ENCODE results near the gene ZNF609.
"Not testable (repeated sequence)": the region's sequence is repeated elsewhere in the genome, so short reads cannot be mapped to it uniquely, and the experiment has no call there.

The ZNF609 gene

DNA sequence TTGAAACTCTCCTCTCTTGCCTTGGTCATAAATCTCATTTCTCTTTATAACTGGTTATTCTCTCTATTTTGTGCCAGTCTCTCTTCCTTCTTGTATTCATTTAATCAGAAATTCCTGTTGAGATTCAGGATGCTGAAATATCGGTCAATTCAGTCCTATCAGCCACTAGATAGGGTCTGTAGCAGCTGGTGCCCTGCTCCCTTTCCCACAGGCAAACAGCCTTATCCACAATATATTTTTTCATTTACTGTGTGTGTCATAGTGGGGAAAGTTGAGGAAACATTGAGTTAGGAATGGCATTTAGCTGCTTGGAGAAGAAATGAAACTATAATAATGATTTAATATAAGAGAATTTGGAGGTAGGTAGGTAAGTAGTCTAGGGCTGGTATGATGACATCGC lies 168.7 kb downstream of the ZNF609 start:
- no peak for DNase-seq

DNA sequence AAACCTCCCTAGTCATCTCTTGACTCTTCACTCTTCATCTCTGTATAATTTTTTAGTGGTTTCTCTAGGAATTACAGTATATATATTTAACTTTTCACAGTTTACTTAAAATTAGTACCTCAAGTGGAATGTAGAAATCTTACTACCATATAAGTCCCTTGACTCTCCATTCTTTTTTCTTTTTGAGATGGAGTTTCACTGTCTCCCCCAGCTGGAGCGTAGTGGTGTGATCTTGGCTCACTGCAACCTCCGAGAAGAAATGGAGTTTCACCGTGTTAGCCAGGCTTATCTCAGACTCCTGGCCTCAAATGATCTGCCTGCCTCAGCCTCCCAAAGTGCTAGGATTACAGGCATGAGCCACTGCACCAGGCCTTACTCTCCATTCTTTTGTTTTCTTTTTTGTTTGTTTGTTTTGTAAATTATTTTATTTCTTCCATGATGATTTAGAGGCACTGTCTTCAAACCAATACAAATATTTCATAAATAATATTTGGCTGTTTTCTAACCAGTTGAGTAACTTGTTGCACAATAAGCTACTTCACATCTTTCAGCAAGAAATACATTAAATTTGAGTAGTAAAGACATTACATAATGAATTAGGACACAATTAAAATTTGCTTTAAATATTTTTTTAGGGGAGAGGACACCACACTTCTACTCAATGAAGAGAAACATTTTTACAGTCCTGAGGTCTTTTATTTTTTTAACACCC lies 170.2 kb downstream of the ZNF609 start:
- DNase-seq = no peak

- DNase-seq = not testable (repeated sequence)
These were observed 172.3 kb downstream of the ZNF609 start for GRCh38 chr15:64632639-64633038.

- DNase-seq = no peak
These were observed 173.0 kb downstream of the ZNF609 start for GRCh38 chr15:64633332-64633731.

DNA sequence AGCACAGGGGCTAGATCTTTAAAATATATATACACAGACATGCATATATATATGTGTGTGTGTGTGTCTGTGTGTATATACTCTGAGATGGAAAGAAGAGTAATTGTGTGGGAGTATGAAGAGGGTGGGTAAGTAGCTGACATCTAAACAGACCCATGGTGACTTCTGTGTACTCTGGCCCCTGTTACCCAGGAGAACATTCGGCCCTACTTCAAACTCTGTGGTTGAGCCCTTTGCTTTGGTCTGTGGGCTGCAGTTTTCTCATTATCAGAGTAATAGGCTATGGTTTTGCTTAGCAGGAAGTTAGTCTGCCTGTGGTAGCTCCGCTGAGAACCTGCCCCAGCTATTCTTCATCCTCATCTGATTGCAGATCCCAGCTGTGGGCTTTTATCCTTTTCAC lies 173.6 kb downstream of the ZNF609 start:
- DNase-seq = peak; percentile 49

DNA sequence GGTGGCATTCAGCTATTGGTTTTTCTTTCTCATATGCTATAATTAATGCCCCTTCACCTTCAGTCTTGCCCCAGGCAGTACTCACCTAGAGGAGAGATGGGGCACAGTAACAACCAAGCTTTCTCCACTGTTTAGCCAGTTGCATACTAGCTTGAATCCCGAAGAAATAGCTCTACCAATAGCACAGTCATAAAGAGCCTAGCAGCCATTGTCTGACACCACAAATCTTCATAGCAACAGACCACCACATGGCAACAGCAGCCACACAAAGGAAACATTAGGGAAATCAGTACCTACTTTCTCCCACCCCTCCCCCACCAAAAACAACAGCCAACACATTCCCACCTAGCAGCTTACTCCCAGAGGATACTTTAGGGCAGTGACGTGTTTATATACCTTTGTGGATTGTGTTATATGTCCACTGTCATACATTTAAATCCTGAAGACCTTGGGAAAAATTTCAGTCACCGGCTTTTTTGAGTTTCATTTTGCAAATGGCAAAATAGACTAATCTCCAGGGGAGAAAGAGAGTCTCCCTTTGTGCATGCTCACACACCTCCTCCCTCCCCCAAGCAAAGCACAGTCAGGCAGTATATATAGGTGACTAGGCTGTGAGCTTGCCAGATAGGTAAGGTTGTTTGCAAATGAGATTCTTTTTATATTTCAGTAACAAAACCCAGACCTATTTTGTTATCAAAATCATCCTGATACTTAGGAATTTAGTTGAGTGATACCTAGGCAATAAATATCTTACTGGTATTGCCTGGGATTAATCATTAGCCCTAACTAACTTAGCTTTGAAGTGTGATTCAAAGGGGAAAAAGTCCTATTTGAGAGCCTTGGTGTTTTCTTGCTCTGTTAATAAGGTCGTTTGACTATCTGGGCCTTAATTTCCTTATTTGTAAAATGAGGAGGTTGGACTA lies 174.5 kb downstream of the ZNF609 start:
- DNase-seq = peak; percentile 54

DNA sequence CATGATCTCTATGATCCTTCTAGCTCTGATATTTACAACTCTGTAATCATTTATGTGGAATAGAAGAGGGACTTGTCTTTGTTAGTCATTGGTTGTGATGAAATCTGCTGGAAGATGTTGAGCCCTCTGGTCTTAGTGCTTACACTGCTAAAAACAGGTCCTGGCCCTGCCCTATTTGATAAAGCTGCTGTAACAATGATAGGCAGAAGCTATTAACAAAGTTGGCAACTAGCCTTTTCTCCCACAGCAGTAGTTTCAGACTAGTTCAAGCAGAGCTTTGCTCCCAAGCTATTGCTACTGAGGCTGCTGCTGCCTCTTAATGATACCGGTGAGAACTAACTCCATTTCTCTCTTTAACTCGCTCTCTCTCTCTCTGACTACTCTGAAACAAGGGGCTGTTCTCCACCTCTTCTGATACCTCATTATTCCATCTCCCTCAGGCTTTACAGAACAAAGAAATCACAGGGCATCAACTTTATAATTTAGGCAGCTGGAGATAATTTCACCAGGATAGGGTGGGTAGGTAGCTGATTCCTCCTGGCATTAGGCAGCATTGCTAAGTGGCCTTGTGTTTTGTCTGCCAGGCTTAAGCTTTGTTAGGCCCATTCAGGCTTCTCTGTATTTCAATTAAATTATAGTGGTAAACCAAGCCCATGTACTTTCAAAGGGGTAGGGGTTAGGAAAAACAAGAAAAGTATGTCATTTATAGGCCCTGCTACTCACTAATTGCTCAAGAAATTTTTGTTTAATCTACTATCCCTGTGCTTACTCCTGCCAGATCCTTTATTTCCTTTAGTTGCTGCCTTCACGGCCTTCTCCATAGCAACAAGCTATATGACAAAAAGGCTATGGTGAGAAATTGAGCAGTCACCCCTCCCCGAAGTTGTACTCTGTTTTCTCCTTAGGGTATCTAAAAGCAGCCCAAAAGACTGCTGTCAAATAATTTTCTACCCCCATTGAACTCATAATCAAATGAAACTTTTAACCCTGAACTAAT lies 175.4 kb downstream of the ZNF609 start:
- no peak for DNase-seq

GRCh38 chr15:64636556-64636955 lies 176.2 kb downstream of the ZNF609 start:
- no peak for DNase-seq

DNA sequence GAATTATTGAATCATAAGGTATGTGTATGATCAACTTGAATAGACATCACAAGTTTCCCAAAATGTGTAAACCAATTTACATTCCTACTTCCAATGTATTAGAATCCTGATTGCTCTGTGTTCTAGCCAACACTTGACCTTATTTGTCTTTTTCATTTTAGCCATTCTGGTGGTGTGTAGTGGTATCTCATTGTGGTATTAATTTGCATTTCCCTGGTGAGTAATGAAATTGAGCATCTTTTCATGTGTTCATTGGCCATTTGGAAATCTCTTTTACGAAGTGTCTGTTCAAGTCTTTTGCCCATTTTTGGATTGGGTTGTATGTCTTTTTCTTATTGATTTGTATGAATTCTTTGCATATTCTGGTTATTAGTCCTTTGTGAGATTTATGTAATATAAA lies 177.0 kb downstream of the ZNF609 start:
- DNase-seq = no peak

- DNase-seq = not testable (repeated sequence)
These were observed 179.4 kb downstream of the ZNF609 start for GRCh38 chr15:64639744-64640143.

- DNase-seq = no peak
These were observed 179.9 kb downstream of the ZNF609 start for GRCh38 chr15:64640146-64640871.

DNA sequence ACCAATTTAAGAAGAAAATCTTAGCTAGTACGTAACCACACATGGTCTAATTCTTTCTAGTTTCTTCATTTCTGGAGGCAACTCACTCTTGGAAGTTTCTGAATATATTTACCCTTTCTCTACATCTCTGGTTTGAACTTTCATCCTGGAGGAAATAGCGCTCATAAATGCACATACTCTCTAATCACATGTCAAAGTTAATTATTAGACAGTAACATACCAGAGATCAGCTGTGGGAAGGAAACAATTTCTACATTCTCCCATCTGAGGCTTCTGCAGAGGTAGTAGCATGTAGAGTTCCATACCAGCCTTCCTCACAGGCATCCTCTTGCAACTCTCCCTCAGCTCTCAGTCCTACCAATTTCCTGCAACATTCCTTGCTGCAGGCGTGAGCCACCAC lies 182.5 kb downstream of the ZNF609 start:
- DNase-seq = no peak

DNA sequence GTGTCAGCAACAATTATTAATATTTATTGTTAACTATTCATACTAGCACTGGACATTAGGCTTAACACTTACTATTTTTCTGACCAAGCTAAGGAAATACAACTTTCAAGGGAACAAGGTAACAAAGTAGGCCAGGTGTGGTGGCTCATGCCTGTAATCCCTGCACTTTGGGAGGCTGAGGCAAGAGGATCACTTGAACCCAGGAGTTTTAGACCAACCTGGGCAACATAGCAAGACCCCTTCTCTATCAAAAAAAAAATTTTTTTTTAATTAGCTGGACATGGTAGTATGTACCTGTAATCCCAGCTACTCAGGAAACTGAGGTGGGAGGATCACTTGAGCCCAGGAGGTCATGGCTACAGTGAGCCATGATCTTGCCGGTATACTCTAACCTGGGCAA lies 183.3 kb downstream of the ZNF609 start:
- no peak for DNase-seq

- DNase-seq = not testable (repeated sequence)
These were observed 184.4 kb downstream of the ZNF609 start for GRCh38 chr15:64644811-64645210.

- no peak for DNase-seq
These were observed 185.6 kb downstream of the ZNF609 start for GRCh38 chr15:64645995-64646394.

DNA sequence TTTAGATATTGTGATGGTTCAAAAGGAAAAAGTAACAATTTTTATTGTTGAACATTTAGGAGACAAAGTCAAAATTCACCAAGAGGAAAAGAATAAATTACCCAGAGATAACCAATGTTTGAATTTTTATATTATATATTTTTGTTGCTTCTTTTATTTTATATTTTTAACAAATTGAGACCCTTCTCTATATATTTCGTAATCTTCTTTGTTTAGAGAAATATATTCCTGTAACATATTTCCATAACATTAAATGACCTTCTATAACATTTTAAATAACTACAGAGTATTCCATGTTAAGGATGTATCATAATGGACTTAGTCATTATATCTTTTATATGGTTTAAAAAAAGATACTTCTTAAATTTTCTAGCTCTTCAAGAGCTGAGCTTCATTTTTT lies 187.0 kb downstream of the ZNF609 start:
- DNase-seq = no peak

- DNase-seq = no peak
These were observed 190.2 kb downstream of the ZNF609 start for GRCh38 chr15:64650552-64650951.

DNA sequence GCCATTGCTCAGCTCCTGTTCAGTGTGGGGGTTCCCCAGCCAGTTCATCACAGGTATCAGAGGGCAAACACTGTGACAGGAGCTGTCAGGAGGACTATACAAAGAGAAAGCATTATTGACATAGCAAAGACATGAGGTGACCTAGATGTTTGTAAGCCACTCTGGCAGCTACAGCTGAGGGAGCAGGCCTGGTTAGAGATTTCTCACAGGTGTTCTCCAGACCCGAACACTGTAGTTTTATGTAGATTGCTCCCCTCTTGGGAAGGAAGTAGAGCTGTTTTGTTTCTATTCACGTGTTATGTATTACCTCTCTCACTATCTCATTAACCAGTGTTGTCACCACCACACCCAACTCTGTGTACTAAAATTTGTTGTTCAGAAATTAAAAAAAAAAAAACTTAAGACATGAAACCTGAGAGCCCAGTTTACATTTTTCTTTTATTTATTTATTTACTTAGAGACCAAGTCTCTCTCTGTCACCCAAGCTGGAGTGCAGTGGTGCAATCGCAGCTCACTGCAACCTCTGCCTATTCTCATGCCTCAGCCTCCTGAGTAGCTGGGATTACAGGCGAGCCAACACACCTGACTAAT lies 191.3 kb downstream of the ZNF609 start:
- DNase-seq = peak; percentile 38

GRCh38 chr15:64653757-64654156 lies 193.4 kb downstream of the ZNF609 start:
- DNase-seq = no peak

DNA sequence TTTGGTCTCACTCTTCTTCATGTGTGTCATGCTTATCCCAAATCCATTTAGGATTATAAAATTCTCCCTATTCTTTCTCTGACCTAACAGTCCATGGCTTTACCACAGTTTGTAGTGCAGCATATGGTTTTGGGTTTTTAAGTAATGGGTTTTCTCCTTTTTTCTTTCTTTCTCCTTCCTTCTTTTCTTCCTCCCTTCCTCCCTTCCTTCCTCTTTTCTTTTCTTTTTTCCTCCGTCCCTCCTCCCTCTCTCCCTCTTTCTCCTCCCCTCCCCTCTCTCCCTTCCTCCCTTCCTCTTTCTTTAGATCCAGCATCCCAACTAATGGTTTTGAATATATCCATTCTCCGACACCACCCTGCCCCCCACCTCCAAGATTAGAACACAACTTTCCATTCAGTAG lies 196.1 kb downstream of the ZNF609 start:
- no peak for DNase-seq

GRCh38 chr15:64665179-64665578 lies 204.8 kb downstream of the ZNF609 start:
- no peak for DNase-seq

GRCh38 chr15:64667736-64668161 lies 207.4 kb downstream of the ZNF609 start:
- DNase-seq = no peak
